ENCODE results near the gene ASCL5.

DNA sequence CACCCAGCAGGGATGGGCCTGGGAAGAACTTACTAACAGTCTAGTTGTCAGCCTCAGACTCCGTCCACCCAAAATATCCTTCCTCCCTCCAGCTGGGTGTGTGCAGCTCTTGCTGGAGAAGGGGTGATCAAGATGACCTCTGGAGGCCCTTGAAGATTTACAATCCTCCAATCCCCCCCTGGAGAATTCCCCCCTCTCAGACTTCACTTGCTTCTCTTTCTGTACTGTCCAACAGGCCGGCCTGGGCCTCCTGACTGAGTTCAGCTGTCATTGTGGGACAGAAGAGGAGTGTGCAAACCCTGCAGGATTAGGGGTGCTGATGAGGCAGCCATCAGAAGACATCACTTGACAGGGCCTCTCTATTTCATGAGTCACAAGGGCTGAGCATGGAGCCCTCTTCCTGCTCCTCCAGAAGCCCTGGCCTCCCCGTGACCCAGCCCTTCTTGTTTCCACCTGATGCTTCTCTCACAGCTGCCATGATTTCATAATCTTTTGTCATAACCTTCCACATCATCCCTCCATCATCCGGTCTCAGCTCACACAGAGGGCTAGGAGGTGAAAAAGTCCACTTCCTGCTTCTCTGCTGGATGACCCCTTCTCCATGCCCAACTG lies 46.1 kb upstream of the ASCL5 start:
- TF ChIP-seq, protein P1, sequence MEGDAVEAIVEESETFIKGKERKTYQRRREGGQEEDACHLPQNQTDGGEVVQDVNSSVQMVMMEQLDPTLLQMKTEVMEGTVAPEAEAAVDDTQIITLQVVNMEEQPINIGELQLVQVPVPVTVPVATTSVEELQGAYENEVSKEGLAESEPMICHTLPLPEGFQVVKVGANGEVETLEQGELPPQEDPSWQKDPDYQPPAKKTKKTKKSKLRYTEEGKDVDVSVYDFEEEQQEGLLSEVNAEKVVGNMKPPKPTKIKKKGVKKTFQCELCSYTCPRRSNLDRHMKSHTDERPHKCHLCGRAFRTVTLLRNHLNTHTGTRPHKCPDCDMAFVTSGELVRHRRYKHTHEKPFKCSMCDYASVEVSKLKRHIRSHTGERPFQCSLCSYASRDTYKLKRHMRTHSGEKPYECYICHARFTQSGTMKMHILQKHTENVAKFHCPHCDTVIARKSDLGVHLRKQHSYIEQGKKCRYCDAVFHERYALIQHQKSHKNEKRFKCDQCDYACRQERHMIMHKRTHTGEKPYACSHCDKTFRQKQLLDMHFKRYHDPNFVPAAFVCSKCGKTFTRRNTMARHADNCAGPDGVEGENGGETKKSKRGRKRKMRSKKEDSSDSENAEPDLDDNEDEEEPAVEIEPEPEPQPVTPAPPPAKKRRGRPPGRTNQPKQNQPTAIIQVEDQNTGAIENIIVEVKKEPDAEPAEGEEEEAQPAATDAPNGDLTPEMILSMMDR (IDR thresholded peaks at IDR 0.05) = no peak
- no peak for TF ChIP-seq POLR2A (IDR thresholded peaks at IDR 0.05)
